ENCODE results near the gene PSAP.

Gene PSAP

DNA sequence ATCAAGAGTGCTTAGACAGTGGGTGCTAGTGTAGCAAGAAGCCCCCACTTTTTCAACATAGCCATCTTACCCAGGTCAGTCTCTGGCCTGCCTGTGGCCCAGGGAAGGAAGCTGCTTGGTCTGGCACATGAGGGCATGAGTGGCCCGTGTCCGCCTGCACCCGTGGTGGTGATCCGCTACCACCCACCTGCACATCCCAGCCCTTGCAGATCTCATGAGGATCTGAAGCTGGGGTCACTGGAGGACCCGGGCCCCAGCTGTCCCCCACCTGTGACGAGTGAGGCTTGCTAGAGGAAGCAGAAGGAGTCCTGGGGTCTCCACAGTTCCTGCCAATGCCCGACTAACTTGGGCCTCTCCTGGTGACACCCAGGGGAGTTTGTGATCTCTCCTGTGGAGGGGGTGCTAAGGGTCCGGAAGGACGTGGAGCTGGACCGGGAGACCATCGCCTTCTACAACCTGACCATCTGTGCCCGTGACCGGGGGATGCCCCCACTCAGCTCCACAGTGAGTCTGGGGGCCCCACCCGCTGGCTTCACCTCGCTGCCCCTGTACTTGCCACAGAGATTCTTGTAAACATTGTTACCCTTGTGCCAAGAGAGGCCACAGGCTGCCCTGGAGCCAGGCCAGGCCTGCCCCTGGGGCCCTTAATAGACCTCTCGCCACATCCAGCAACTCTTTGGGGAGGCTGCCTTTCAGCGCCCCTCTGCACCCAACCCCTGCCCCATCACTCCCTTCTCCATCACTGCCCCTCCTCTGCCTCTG, 67.0 kb downstream of the PSAP start:
- DNase-seq (ENCODE audit: low spot score): no peak

- no peak for DNase-seq (ENCODE audit: low spot score)
These were observed 68.0 kb downstream of the PSAP start for GRCh38 chr10:71782917-71783490.

- no peak for DNase-seq (ENCODE audit: low spot score)
These were observed 68.7 kb downstream of the PSAP start for GRCh38 chr10:71782221-71782916.

- no peak for DNase-seq (ENCODE audit: low spot score)
These were observed 70.3 kb downstream of the PSAP start for GRCh38 chr10:71780719-71781118.

- no peak for DNase-seq (ENCODE audit: low spot score)
These were observed 70.9 kb downstream of the PSAP start for GRCh38 chr10:71780156-71780555.

GRCh38 chr10:71779641-71780040, 71.4 kb downstream of the PSAP start:
- no peak for DNase-seq (ENCODE audit: low spot score)

DNA sequence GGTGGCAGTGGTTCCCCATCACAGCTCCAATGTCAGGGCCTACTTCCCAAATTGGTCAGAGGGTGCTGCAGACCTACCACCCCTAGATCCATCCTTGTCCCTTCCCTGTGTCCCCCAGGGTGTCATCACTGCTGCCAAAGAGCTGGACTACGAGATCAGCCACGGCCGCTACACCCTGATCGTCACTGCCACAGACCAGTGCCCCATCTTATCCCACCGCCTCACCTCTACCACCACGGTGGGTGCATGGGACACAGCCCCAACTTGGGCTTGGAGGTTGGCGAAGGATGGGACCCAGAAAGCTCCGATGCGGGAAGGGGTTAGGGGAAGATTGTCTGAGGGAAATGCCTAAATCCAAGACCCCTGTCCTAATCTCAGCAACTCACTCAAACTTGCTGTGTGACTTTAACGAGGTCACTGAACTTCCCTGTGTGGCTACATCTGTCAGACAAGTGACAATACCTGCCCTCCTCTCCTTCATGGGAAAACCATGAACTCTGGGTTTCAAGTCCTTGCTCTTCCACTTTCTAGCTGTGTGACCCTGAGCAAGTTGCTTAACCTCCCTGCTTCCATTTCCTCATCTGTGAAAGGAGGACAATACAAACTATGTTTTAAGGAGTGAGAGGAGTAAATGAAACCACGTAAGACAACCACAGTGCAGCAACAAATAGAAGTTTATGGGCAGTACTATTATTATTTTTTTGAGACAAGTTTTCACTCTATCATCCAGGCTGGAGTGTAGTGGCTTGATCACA, 72.8 kb downstream of the PSAP start:
- DNase-seq (ENCODE audit: low spot score): no peak

GRCh38 chr10:71777213-71777985, 73.7 kb downstream of the PSAP start:
- DNase-seq (ENCODE audit: low spot score): no peak

GRCh38 chr10:71776481-71776925, 74.5 kb downstream of the PSAP start:
- DNase-seq (ENCODE audit: low spot score): no peak

DNA sequence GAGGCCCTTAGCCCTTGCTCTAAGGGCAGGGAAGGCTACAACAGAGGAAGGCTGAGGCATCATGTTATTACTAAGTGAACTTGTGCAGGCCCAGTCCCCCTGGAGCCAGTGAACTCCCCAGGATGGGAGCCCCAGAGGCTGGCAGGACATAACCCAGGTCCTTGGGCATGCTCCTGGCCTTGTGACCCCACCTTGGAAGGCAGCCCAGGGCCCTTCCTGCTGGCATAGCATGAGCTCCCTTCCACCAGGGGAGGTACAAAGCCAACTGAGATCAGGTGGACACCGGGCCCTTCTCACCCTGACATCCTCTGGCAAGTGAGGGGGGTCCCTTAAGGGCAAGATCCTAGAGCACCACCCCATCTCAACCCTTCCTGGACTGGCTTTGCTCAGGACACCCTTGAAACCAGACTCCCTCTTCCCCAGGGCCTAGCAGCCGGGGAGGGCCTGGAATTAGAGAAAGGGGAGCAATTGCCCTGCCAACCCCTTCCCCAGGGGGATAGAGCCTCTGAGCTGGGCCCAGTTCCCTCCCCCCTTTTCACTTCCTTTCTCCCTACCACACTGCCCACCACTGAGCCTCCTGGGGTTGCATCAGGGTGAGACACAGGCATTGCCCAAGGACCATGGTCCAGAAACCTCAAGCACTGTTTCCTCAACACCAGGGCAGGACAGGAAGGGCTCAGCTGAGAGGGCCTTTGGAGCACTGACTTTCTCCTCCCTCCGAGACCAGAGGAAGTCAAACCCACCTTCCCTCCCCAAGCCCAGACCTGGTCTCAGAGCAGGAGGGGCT, 75.9 kb downstream of the PSAP start:
- no peak for DNase-seq (ENCODE audit: low spot score)

- DNase-seq (ENCODE audit: low spot score): peak; percentile 91
These were observed 77.7 kb downstream of the PSAP start, which contains the start of gene VSIR for GRCh38 chr10:71773221-71773971. VSIR (minus strand) TSS chr10:71773520; CDS start chr10:71773439, 81 bp downstream.

- DNase-seq (ENCODE audit: low spot score): no peak
These were observed 78.2 kb downstream of the PSAP start for GRCh38 chr10:71772832-71773220.

DNA sequence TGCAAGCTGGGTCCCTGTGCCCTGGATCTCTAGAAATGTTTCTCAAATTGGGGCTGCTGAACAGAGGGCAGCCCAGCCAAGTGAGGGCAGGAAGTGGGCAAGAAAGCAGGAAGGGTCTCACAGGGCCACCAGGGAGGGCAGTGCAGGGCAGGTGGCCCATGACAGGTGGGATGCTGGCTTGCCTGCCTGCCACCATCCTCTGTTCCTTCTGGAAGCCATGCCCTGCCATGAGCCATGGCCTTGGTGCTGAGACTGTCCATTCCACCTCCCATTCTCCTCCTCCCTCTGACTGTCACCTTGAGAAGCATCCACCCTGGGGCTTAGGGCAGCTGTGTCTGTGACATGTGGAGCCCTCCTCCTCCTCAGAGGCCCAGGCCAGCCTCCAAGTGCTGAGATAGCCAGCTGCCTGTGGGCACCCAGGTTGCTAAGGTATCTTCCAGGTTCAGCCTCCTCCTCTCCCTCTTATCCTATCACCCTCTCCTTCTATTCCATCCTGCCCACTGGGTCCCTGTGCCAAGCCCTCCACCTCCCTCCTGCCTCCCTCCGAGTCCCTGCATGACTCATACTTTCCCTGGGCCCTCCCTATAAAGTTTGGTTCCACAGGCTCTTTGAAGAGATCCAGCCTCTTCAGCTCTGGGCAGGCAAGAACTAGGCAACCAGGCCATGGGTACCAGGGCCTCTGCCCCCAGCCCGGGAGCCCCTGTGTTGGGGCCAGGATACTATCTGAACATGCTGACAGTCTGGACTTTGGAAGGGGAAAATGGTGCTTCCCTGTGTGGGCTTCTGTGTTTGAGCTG, 79.0 kb downstream of the PSAP start:
- DNase-seq (ENCODE audit: low spot score): no peak

DNA sequence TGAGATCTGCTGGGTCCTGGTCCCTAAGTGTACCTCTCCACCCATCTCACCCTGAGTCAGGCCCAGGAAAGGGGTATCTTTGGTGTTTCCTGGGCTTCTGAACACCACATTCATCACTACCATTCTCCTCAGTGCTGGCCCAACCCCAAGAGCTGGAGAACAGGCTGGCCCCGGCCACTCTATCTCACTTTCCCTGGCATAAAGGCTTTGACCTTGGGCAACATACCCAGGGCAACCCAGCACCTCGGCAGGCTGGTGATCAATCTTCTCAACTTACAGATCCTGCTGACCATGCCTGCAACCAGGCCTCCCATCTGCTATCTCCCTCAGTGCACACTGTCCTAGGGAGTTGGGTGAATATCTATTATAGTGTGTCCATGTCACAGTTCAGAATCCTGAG, 79.8 kb downstream of the PSAP start:
- DNase-seq (ENCODE audit: low spot score): no peak

GRCh38 chr10:71770789-71771188, 80.3 kb downstream of the PSAP start:
- DNase-seq (ENCODE audit: low spot score): no peak

DNA sequence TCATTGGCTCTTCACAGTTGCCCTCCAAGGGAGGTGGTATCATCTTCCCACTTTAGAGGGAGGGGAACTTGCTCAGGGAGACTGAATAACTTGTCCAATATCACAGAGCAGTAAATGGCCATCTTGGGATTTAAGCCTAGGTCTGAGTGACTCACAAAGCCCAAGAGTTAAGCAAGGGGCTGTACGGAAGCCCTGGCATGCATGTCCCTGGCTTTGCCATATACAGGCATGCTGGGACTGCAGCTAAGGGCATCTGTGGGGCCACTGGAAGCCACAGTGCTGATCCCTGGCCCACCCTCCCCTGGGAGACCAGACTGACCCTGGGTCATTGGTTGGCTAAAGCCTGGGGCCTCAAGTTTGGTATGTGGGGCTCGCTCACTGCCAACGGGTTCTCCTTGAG, 80.8 kb downstream of the PSAP start:
- DNase-seq (ENCODE audit: low spot score): no peak

GRCh38 chr10:71769279-71769823, 81.7 kb downstream of the PSAP start:
- DNase-seq (ENCODE audit: low spot score): no peak

DNA sequence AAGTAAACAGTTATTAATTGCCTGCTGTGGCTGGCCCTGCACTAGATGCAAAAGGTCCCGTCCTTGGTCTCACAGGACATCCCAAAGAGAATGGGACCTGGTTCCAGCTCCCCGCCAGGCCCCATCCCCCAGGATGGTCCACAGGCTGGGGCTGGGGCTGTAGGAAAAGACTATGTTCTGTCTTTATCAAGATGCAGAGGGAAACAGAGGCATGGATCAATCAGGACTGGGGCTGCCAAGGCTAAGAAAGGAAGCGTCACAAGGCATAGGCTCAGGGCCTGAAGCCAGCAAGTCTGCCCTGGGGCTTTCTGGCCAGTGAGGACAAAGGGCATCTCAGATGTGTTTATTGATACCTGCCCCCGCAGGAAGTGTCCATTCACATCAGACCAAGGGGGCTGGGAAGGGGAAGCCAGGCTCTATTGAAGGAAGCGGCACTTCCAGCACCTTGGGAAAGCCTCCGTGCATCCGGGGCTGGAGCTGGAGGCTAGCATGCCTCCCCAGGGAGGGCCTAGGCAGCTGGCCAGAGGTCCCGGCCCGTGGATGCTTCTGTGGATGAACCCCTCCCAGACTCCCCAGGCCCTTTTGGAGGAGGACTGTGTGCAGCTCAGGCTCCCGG, 83.5 kb downstream of the PSAP start:
- no peak for DNase-seq (ENCODE audit: low spot score)
